ENCODE measurements around the gene OR5B21. TPM values are rescaled to one million over a fixed set of nuclear protein-coding genes. Genes with fewer than 3 reads are reported as not detected.

Gene OR5B21
- total RNA-seq, result under 1 TPM; 0.26 to 0.30 TPM

GRCh38 chr11:58508005-58508404, at the start of gene OR5B21:
Gene OR5B21 (minus strand): TSS chr11:58508105. CDS start chr11:58508105, 0 bp downstream.

Other genes with a start within 250 kb of the OR5B21 start
- gene OR10W1, start 239.8 kb downstream of the OR5B21 start, total RNA-seq, result not detected
- gene OR5B17, start 149.0 kb downstream of the OR5B21 start, total RNA-seq, result not detected
- gene OR5B3, start 101.2 kb downstream of the OR5B21 start, total RNA-seq, result not detected
- gene OR5B2, start 80.0 kb downstream of the OR5B21 start, total RNA-seq, result not detected
- gene OR5B12, start 65.9 kb downstream of the OR5B21 start, total RNA-seq, result not detected
- gene LPXN, start 67.8 kb upstream of the OR5B21 start, total RNA-seq, result 100 to 1,000 TPM; 131 to 137 TPM
- gene ZFP91, start 71.0 kb upstream of the OR5B21 start, total RNA-seq, result 10 to 100 TPM; 44.8 to 46.7 TPM
- gene CNTF, start 114.6 kb upstream of the OR5B21 start, total RNA-seq, result 1 to 10 TPM; 3.0 to 3.7 TPM
- gene GLYAT, start 223.8 kb upstream of the OR5B21 start, total RNA-seq, result not detected

All from activated naive CD4-positive, alpha-beta T cell treated with anti-CD3 and anti-CD28 coated beads, Interleukin-2, amount 10 ng/mL, durations not matched to agents 5 hours and 36 hours (primary cell).